GM10248 (cell line): ENCODE measurements around the gene ZNF287.

Source experiments
- CTCF ChIA-PET: fragments of 300-600 bp; sonication (Branson Sonifier 250); formaldehyde crosslinking; extraction: SDS; loops from one replicate; lab custom pipeline; 2021; ENCODE audit warnings: antibody characterized with exemption; lab: Yijun Ruan, JAX
- POLR2A ChIA-PET: fragments of 350-650 bp; sonication (Branson Sonifier 250); formaldehyde crosslinking; extraction: SDS; loops from one replicate; lab custom pipeline; 2020; ENCODE audit warnings: antibody characterized with exemption; lab: Yijun Ruan, JAX
- DNase-seq: peaks from one replicate; pipeline ENCODE4 v3.0.0; 2012; ENCODE audit errors: extremely low spot score
- CTCF ChIP-seq: IDR thresholded peaks from 2 replicates; pipeline ENCODE4 v1.5.1; 2012; ENCODE audit warnings: mild to moderate bottlenecking, low read depth; ENCODE audit errors: extremely low read depth, missing control alignments, control extremely low read depth

Gene ZNF287

GRCh38 chr17:16568541-16569357, at the start of gene ZNF287:
Gene ZNF287 (minus strand): TSS chr17:16569204. CDS start chr17:16567731, 1,473 bp downstream.
- no peak for TF ChIP-seq CTCF
- DNase-seq, result peak; percentile 99
- ChIA-PET POLR2A (no interaction called here), CTCF (interaction anchor here (1.4 to 4.2 kb wide), 3 partner anchors 16 to 33 kb away, joined by 6 to 13 read pairs (median 12); no protein-coding TSS in a partner anchor)

GRCh38 chr17:16617481-16618060, 48.6 kb upstream of the ZNF287 start:
- TF ChIP-seq CTCF, result no peak
- DNase-seq, result no peak
- CTCF ChIA-PET, result no interaction called here
- POLR2A ChIA-PET, result no interaction called here

- ChIA-PET CTCF (no interaction called here), POLR2A (no interaction called here)
- no peak for DNase-seq
- no peak for TF ChIP-seq CTCF
These were observed 30.5 kb upstream of the ZNF287 start for GRCh38 chr17:16599537-16599936.

GRCh38 chr17:16593356-16594102, 24.5 kb upstream of the ZNF287 start:
- DNase-seq, result no peak
- CTCF ChIA-PET, result no interaction called here
- POLR2A ChIA-PET, result no interaction called here
- TF ChIP-seq CTCF, result no peak

- CTCF ChIA-PET, result interaction anchor here (0.6 to 5.2 kb wide), 30 partner anchors 8 to 233 kb away, joined by 3 to 39 read pairs (median 4); no protein-coding TSS in a partner anchor
- POLR2A ChIA-PET, result no interaction called here
- peak; percentile 98 for TF ChIP-seq CTCF
- peak; percentile 97 for DNase-seq
These were observed 20.3 kb upstream of the ZNF287 start for GRCh38 chr17:16589097-16589969.
